Stimulated activated CD4-positive, alpha-beta T cell treated with anti-CD3 and anti-CD28 coated beads, Interleukin-12 subunit alpha, Interleukin-12 subunit beta, amount 100 ng/mL, for 24 hours (primary cell): ENCODE data around the gene CACNA1A.

ENCODE experiments used
- DNase-seq, 2 experiments: peaks; one replicate each; pipeline ENCODE4 v3.0.0-alpha.2; 2020; ENCODE audit warnings: low read depth in 2 of 2

The CACNA1A gene

GRCh38 chr19:13493516-13494310, 12.6 kb downstream of the CACNA1A start:
- DNase-seq = no peak

- DNase-seq = no peak
Measured at GRCh38 chr19:13492128-13492527, 14.2 kb downstream of the CACNA1A start.

- DNase-seq = no peak
Measured at GRCh38 chr19:13487985-13488384, 18.3 kb downstream of the CACNA1A start.

GRCh38 chr19:13484166-13484565, 22.1 kb downstream of the CACNA1A start:
- DNase-seq = no peak

GRCh38 chr19:13483215-13483614, 23.1 kb downstream of the CACNA1A start:
- no peak for DNase-seq

GRCh38 chr19:13478576-13478975, 27.7 kb downstream of the CACNA1A start:
- no peak for DNase-seq

- no peak for DNase-seq
Measured at GRCh38 chr19:13476071-13476470, 30.2 kb downstream of the CACNA1A start.

GRCh38 chr19:13475044-13475443, 31.2 kb downstream of the CACNA1A start:
- DNase-seq = no peak

- no peak for DNase-seq
Measured at GRCh38 chr19:13466697-13467096, 39.6 kb downstream of the CACNA1A start.

- DNase-seq = peak in 1 of 2 experiments; percentile 9
Measured at GRCh38 chr19:13463296-13463695, 43.0 kb downstream of the CACNA1A start.

GRCh38 chr19:13461536-13461935, 44.7 kb downstream of the CACNA1A start:
- no peak for DNase-seq

GRCh38 chr19:13460045-13460444, 46.2 kb downstream of the CACNA1A start:
- DNase-seq = no peak

- no peak for DNase-seq
Measured at GRCh38 chr19:13459351-13459750, 46.9 kb downstream of the CACNA1A start.

GRCh38 chr19:13451434-13451995, 54.8 kb downstream of the CACNA1A start:
- DNase-seq = no peak

GRCh38 chr19:13447978-13448377, 58.3 kb downstream of the CACNA1A start:
- no peak for DNase-seq

- DNase-seq = peak in 1 of 2 experiments; percentile 15
Measured at GRCh38 chr19:13441810-13442512, 64.3 kb downstream of the CACNA1A start.

GRCh38 chr19:13437919-13438618, 68.2 kb downstream of the CACNA1A start:
- no peak for DNase-seq

GRCh38 chr19:13436352-13436751, 69.9 kb downstream of the CACNA1A start:
- no peak for DNase-seq

- DNase-seq = peak; percentile 14 to 46
Measured at GRCh38 chr19:13430790-13431582, 75.3 kb downstream of the CACNA1A start.

- DNase-seq = no peak
Measured at GRCh38 chr19:13429563-13429962, 76.7 kb downstream of the CACNA1A start.

GRCh38 chr19:13428352-13428751, 77.9 kb downstream of the CACNA1A start:
- DNase-seq = peak in 1 of 2 experiments; percentile 12
